ENCODE data around the gene GON4L. TPM values are rescaled to one million over a fixed set of nuclear protein-coding genes. Genes with fewer than 3 reads are reported as not detected.
A peak's percentile ranks its signal among the peaks of the same experiment; 100 is the strongest.
"Not testable (repeated sequence)": the region's sequence is repeated elsewhere in the genome, so short reads cannot be mapped to it uniquely, and the experiment has no call there.

The GON4L gene
- total RNA-seq, 1 donor from 2014 or later = 21.6 TPM

DNA sequence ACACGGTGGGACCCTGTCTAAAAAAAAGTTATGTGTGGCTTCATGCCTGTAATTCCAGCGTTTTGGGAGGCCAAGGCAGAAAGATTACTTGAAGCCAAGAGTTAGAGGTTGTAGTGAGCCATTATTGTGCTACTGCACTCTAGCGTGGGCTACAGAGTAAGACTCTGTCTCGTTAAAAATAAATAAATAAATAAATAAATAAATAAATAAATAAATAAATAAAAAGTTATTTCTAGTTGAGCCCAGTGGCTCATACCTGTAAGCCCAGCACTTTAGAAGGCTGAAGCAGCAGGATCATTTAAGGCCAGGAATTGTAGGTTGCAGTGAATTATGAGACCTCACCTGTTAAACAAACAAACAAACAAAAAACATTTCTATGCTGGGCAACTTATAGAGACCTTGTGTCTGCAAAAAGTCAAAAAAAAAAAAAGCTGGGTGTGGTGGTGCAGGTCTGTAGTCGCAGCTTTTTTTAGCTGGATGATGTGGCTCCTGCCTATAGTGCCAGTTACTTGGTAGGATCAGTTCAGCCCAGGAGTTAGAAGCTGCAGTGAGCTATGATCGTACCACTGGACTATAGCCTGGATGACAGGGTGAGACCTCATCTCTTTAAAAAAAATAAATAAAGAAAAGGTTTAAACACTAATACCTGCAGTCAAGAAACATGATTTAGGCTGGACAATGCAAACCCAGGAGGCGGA is 25.6 kb downstream of the GON4L start:
- no peak for DNase-seq (ENCODE audit: low read depth, low spot score)

DNA sequence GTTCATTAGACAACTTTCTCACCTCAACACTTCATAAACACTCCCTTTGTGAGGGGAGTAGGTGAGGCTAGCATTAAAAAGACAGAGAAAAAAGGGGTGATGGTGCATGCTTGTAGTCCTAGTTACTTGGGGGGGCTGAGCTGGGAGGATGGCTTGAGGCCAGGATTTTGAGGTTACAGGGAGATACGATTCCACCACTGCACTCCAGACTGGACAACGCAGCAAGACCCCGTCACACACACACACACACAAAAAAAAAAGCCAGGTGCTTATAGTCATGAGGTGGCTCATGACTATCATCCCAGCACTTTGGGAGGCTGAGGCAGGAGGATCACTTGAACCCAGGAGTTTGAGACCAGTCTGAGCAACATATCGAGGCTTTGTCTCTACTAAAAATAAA is 29.6 kb downstream of the GON4L start:
- no peak for DNase-seq (ENCODE audit: low read depth, low spot score)

- DNase-seq (ENCODE audit: low read depth, low spot score) = no peak
Measured at GRCh38 chr1:155816351-155816750, 40.7 kb downstream of the GON4L start.

DNA sequence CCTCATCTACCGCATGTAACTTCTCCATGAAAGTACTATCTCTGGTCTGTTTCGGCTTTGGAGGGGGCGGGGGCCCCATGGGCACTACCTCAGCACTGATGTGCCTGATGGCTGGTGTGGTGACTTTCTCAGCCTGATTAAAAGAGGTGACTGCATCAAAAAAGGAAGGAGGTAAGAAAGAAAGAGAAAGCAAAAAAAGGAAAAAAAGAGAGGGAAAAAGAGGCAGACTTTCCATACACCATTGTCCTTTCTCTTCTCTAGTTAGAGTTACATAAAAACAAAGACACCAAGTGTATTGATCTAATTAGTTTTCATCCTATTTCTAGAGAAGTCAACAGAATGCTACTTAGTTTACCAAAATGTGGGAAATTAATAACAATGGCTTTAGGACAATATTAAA is 43.3 kb downstream of the GON4L start:
- no peak for DNase-seq (ENCODE audit: low read depth, low spot score)

- no peak for DNase-seq (ENCODE audit: low read depth, low spot score)
Measured at GRCh38 chr1:155812878-155813277, 44.1 kb downstream of the GON4L start.

DNA sequence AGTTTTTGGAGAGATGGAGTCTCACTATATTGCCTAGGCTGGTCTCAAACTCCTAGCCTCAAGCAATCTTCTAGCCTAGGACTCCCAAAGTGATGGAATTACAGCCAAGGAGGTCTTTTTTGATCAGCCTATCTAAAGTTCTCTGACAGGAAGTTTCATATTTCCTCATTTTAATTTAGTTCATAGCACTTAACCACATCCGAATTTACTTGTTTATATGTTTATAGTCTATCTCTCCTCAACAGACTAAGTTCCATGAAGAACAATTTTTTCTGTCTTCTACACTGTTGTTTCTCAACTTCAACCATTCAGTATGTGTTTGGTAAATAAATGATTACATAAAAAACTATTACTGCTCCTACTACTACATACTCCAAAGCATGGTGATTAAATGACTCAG is 47.9 kb downstream of the GON4L start:
- no peak for DNase-seq (ENCODE audit: low read depth, low spot score)

DNA sequence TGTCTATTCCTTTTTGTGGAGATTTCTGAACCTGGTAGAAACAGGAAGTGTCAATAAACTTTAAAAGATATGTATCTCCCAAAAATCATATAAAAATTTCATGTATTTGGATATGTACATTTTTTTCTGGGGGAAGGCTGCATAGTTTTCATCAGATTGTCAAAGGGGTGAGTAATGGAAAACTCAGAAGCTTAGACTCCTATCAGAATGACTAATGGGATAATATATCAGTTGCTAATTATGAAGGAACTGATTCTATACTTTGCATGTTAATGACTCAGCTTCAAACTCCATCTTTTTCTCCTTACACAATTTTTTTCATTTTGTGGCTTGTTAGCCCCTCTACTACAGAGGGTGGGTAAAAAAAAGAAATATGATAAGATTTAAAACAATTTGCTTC is 55.9 kb downstream of the GON4L start:
- no peak for DNase-seq (ENCODE audit: low read depth, low spot score)

DNA sequence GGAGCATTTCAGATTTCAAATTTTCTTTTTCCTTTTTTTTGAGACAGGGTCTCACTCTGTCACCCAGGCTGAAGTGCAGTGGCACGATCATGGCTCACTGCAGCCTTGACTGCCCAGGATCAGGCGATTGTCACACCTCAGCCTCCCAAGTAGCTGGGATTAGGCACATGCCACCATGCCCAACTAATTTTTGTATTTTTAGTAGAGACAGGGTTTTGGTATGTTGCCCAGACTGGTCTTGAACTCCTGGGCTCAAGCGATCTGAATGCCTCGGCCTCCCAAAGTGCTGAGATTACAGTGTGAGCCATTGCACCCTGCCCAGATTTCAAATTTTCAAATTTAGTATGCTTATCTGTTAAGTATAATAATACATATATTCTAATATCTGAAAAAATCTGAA is 61.4 kb downstream of the GON4L start:
- DNase-seq (ENCODE audit: low read depth, low spot score) = not testable (repeated sequence)

- no peak for DNase-seq (ENCODE audit: low read depth, low spot score)
Measured at GRCh38 chr1:155794605-155795245, 62.3 kb downstream of the GON4L start.

- DNase-seq (ENCODE audit: low read depth, low spot score) = no peak
Measured at GRCh38 chr1:155793213-155793612, 63.8 kb downstream of the GON4L start.

DNA sequence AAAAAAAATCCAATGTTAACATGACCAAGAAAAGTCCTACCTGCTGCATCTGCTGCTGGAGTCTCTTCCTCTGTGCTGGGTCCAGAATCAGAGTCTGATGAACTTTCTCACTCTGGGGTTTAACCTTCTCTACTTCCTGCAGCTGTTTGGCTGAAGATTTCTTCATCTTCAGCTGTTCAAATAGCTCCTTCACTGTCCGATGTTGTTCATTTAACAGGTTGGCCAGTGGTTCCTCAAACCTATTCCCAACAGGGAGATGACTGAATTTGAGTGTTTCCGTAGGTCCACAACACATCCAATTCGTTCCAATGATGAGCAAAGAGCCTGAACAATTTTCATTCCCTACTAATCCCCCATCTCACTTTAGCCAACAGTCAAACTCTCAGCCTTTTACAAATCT is 79.4 kb downstream of the GON4L start:
- DNase-seq (ENCODE audit: low read depth, low spot score) = no peak

GRCh38 chr1:155776414-155776813 is 80.6 kb downstream of the GON4L start:
- no peak for DNase-seq (ENCODE audit: low read depth, low spot score)

DNA sequence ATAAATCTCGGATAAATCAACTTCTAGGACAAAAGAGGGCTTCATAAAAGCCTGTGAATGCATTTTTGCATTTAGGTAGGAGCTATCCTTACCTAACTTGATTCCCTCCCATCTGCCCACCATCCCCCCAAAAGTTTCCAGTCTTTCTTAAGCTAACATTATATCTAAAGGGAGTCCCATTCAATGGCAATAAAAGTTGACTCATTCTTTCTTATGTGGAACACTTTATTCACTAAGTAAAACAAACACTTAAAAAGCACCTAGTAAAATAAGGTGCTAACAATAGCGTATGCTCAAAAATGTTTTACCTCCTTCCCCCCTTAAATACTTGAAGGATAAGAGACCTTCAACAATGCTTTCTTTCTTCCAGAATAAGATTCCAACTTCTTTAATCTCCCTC is 83.8 kb downstream of the GON4L start:
- DNase-seq (ENCODE audit: low read depth, low spot score) = no peak

DNA sequence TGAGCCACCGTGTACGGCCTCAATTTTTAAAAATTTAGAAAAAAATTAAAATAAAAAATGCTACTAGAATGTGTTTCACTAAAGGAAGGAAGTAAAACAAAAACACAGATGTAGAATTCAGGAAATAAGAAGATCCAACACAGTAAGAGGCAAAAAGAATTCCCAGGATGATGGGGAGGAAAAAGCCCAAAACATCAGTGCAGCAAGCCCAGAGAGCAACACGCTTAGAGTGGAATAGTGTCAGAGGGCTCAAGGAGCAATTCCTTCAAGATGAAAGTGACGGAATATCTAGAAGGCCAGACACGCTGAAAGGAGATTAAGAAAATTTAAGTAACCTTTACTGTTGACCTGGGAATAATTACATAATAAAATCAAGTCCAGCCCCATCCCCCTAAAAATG is 87.8 kb downstream of the GON4L start:
- no peak for DNase-seq (ENCODE audit: low read depth, low spot score)

DNA sequence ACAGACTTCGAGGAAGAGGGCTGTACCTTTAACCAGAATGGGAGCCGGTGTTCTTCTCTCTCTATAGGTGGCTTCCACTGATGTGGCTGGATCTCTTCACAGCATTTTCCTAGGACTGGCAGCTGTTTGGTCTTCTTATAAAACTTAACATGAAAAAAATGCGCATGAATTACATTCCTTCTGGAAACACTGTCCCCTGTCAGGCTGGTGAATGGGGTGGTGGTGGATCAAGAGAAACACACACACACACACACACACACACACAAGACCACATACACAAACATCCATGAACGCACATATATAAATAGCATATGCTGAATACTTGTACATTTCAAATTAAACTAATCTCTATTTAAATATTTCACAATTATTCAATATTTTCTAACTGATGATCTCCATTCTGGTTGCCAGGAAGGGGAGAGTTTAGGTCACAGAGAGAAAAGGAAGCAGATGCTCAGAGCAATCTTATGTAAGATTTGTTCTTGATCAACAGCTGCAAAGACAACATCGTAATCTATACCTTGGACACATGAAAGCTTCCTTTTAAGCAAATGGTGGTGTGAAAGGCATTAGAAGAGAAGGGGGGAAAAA is 89.5 kb downstream of the GON4L start:
- not testable (repeated sequence) for DNase-seq (ENCODE audit: low read depth, low spot score)

DNA sequence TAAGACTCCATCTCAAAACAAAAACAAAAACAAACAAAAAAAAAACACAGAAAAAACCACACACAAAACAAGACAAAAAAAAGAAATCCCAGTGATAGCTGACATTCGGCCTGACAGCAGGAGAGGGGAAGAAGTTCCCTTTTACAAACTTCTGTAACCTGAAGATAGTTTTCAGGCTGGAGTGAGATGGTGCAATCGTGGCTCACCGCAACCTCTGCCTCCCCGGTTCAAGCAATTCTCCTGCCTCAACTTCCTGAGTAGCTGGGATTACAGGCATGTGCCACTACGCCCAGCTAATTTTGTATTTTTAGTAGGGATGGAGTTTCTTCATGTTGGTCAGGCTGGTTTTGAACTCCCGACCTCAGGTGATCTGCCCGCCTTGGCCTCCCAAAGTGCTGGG is 93.0 kb downstream of the GON4L start:
- DNase-seq (ENCODE audit: low read depth, low spot score) = not testable (repeated sequence)

DNA sequence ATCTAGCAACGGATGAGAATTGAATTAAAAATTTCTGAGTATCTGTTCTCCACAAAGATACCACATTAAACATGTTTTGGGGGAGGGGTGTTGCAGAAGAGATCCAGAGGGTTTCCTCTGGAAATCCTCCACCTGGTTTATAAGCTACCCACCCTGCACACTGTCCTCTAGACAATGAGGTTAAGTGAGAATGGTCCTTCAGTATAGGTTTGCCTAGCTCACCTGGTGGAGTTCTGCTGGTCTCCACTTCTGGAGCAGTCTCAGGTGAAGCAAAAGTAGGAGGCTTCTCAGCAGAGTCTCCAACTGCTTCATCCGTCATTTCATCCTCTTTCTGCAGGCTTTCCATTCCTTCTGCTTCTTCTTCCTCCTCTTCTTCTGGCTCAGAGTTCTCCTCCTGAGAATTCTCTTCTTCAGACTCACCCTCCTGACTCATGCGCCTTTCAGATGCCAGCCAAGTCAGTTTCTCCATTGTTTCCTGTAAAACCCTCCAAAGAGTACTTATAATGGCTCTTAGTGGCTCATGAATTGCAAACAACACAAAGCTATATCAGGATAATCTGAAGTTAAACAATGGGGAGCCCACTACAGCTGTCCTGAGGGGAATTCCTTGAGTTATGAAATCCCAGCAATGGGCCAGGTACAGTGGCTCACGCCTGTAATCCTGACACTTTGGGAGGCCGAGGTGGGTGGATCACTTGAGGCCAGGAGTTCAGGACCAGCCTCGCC is 93.8 kb downstream of the GON4L start:
- peak; percentile 84 for DNase-seq (ENCODE audit: low read depth, low spot score)

- DNase-seq (ENCODE audit: low read depth, low spot score) = peak; percentile 4
Measured at GRCh38 chr1:155761736-155762405, 95.1 kb downstream of the GON4L start.

GRCh38 chr1:155760751-155761475 is 96.1 kb downstream of the GON4L start:
- DNase-seq (ENCODE audit: low read depth, low spot score) = no peak

DNA sequence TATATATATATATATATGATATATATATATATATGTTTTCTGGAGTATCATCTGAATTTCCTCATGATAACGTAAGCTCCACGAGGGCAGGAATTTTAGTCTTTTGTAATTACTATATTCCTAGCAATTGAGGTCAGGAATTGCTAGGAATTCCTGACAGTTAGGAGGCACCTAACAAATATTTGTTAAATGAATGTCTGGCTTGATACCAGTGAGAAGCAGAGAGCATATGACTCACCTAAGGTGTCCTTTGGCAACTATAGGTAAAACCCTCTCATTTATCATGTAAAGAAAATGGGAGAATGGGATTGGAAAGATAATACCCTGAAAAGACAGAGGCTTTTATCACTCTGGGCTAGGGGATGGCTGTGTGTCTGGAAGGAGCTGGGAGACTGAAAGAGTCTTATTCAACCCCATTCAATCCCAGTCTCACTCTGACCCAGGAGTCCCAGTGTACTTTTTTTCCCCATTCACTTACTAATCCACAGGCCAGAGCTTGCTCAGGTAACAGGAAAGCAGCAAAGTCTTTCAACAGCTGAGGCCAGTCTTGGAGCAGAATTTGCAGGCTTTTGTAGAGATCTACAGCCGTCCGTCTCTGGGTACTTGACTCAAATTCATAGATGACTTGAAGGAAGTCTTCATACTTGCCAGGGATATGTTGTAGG is 96.9 kb downstream of the GON4L start:
- no peak for DNase-seq (ENCODE audit: low read depth, low spot score)
